Endothelial cell of umbilical vein (primary cell): ENCODE data around the gene TIMM29. TPM values are rescaled to one million over a fixed set of nuclear protein-coding genes. Genes with fewer than 3 reads are reported as not detected.
"Not testable (repeated sequence)": the region's sequence is repeated elsewhere in the genome, so short reads cannot be mapped to it uniquely, and the experiment has no call there.

Experiments
- BruUV-seq: library from RNA; stranded (reverse); fragments of 400-500 nt; replicated peaks from 2 replicates; lab custom pipeline; 2021; lab: Mats Ljungman, UMichigan
- CTCF ChIA-PET: fragments of 300-600, 350-600 bp; sonication (Branson Sonifier 250); formaldehyde crosslinking; loops from one replicate; lab custom pipeline; 2021; ENCODE audit warnings: antibody characterized with exemption, inconsistent platforms; lab: Charles Lee
- POLR2A ChIA-PET: fragments of 300-600, 350-600 bp; sonication (Branson Sonifier 250); formaldehyde crosslinking; loops from one replicate; lab custom pipeline; 2021; ENCODE audit warnings: antibody characterized with exemption, inconsistent platforms; lab: Charles Lee
- DNase-seq: peaks from one replicate; pipeline ENCODE4 v3.0.0-alpha.2; 2011; ENCODE audit warnings: low read depth, low spot score
- FAIRE-seq: peaks from 2 replicates; lab custom pipeline; 2011; peaks lifted over from hg19 to GRCh38; lab: Jason Lieb, UNC
- H2AFZ ChIP-seq: 2 replicates; pipeline ENCODE4 v1.6.0; 2012; ENCODE audit warnings: low read depth, low read length, control low read depth, inconsistent platforms
- H3K27ac ChIP-seq: 2 replicates; pipeline ENCODE4 v1.5.1; 2011; ENCODE audit warnings: low read depth, mild to moderate bottlenecking, control low read depth, low read length, moderate library complexity; ENCODE audit not compliant: insufficient read depth
- H3K27me3 ChIP-seq, 2 experiments: 2 replicates each; pipeline versions ENCODE4 v1.6.0 to v1.6.1; 2011; ENCODE audit warnings: low read length in 2 of 2, mixed read lengths in 1 of 2; ENCODE audit not compliant: control insufficient read depth in 2 of 2, insufficient read depth in 2 of 2
- H3K36me3 ChIP-seq, 2 experiments: 2 replicates in 1 of 2; 3 replicates in 1 of 2; pipeline ENCODE4 v1.5.1; 2011; ENCODE audit warnings: low read length in 2 of 2, mild to moderate bottlenecking in 1 of 2, moderate library complexity in 1 of 2; ENCODE audit not compliant: control insufficient read depth in 2 of 2, insufficient read depth in 2 of 2; ENCODE audit errors: extremely low read depth in 1 of 2
- H3K4me1 ChIP-seq: 3 replicates; pipeline ENCODE4 v1.5.1; 2011; ENCODE audit warnings: mild to moderate bottlenecking, low read length; ENCODE audit not compliant: control insufficient read depth, insufficient read depth; ENCODE audit errors: extremely low read depth
- H3K4me2 ChIP-seq: 2 replicates; pipeline ENCODE4 v1.6.1; 2011; ENCODE audit warnings: low read length, control low read depth, mixed read lengths; ENCODE audit not compliant: insufficient read depth
- H3K4me3 ChIP-seq, 3 experiments: fragments of 200-600 bp in 1 of 3; sonication (generic), shearing (Covaris generic) in 1 of 3; replicated peaks in 1 of 3; 2 replicates each; pipeline ENCODE4 v1.5.1; 2011 to 2016; ENCODE audit warnings: control low read depth in 3 of 3, low read length in 3 of 3, mild to moderate bottlenecking in 2 of 3, inconsistent platforms in 1 of 3, low read depth in 1 of 3, moderate library complexity in 1 of 3; ENCODE audit not compliant: insufficient read depth in 1 of 3
- H3K79me2 ChIP-seq: 2 replicates; pipeline ENCODE4 v1.6.0; 2012; ENCODE audit warnings: low read length, inconsistent platforms; ENCODE audit not compliant: control insufficient read depth, insufficient read depth
- H3K9ac ChIP-seq: replicated peaks from 2 replicates; pipeline ENCODE3; 2011; ENCODE audit warnings: low read length, control low read depth; ENCODE audit not compliant: insufficient read depth; ENCODE audit errors: extremely low read depth
- H3K9me1 ChIP-seq: replicated peaks from 3 replicates; pipeline ENCODE4 v1.6.0; 2011; ENCODE audit warnings: mild to moderate bottlenecking, low read length; ENCODE audit not compliant: control insufficient read depth, insufficient read depth; ENCODE audit errors: extremely low read depth
- H3K9me3 ChIP-seq: replicated peaks from 2 replicates; pipeline ENCODE4 v1.5.1; 2012; ENCODE audit warnings: low read length, inconsistent platforms; ENCODE audit not compliant: control insufficient read depth, insufficient read depth
- H4K20me1 ChIP-seq: replicated peaks from 2 replicates; pipeline ENCODE3; 2011; ENCODE audit warnings: mild to moderate bottlenecking, low read length; ENCODE audit not compliant: control insufficient read depth, insufficient read depth; ENCODE audit errors: extremely low read depth
- CTCF ChIP-seq, 2 donors: IDR thresholded peaks; 1 replicate in 1 of 2; 2 replicates in 1 of 2; pipeline ENCODE4 v1.5.1; 2011; ENCODE audit warnings: low read length in 2 of 2, mild to moderate bottlenecking in 2 of 2, moderate library complexity in 2 of 2, control low read depth in 1 of 2, inconsistent platforms in 1 of 2, low read depth in 1 of 2; ENCODE audit not compliant: insufficient read depth in 1 of 2; ENCODE audit errors: extremely low read depth in 1 of 2
- EZH2 ChIP-seq: IDR thresholded peaks from 2 replicates; pipeline ENCODE4 v1.6.1; 2012; ENCODE audit warnings: borderline replicate concordance, low read depth, mild to moderate bottlenecking, moderate library complexity, low read length, inconsistent platforms; ENCODE audit not compliant: severe bottlenecking
- FOS ChIP-seq: IDR thresholded peaks from 2 replicates; pipeline ENCODE4 v1.6.1; 2011; ENCODE audit warnings: mild to moderate bottlenecking, low read length, moderate library complexity, borderline replicate concordance; ENCODE audit not compliant: insufficient read depth
- GATA2 ChIP-seq: IDR thresholded peaks from 2 replicates; pipeline ENCODE4 v1.7.0; 2011; ENCODE audit warnings: low read depth, mild to moderate bottlenecking, moderate library complexity, mixed read lengths, low read length; ENCODE audit not compliant: insufficient read length, insufficient read depth
- JUN ChIP-seq: IDR thresholded peaks from 2 replicates; pipeline ENCODE4 v1.6.1; 2011; ENCODE audit warnings: borderline replicate concordance, low read depth; ENCODE audit not compliant: insufficient read length, insufficient read depth
- MAX ChIP-seq: IDR thresholded peaks from 2 replicates; pipeline ENCODE4 v1.6.1; 2011; ENCODE audit not compliant: insufficient read depth, insufficient read length
- MYC ChIP-seq: IDR thresholded peaks from one replicate; pipeline ENCODE4 v1.6.1; 2011; ENCODE audit warnings: mild to moderate bottlenecking, low read depth, low read length
- POLR2A ChIP-seq: IDR thresholded peaks from 2 replicates; pipeline ENCODE4 v1.6.1; 2012; ENCODE audit warnings: low read depth, mild to moderate bottlenecking, control low read depth, low read length
- POLR2AphosphoS5 ChIP-seq: IDR thresholded peaks from 2 replicates; pipeline ENCODE4 v1.6.1; 2012; ENCODE audit warnings: low read depth, mild to moderate bottlenecking, control low read depth, low read length, moderate library complexity; ENCODE audit not compliant: insufficient read depth
- dilution Hi-C: fragments of 300-500 bp; cut with MboI; formaldehyde crosslinking; loops from one replicate; pipeline ENCODE4 v1.15.0; 2019; ENCODE audit warnings: low sequenced_read_pairs; ENCODE audit not compliant: extremely low pct_ligation_motif_present
- intact Hi-C: fragments of 100-400 bp; cut with micrococcal nuclease; formaldehyde crosslinking; loops from one replicate; pipeline ENCODE4 v1.10.0; 2022
- polyA plus RNA-seq, 4 experiments: library from polyadenylated mRNA; depleted of rRNA in 3 of 4; stranded (reverse) in 3 of 4; unstranded in 1 of 4; fragments of >200 nt; gene quantifications; 2 replicates each; pipeline versions ENCODE4 v1.2.1 to v1.2.3, GENCODE V29; 2011 to 2012; ENCODE audit warnings: missing spikeins in 1 of 4
- total RNA-seq: library from RNA; stranded (reverse); gene quantifications from 2 replicates; pipeline ENCODE4 v1.2.3, GENCODE V29; 2021

Gene TIMM29
- total and polyA plus RNA-seq, 2 donors (not counting 3 experiments of a cell fraction or from before 2014, with no cell fraction given): 10.7 to 20.6 TPM

- CTCF ChIA-PET: interaction anchor here (0.9 to 4.7 kb wide), 4 partner anchors 18 to 88 kb away, joined by 3 to 35 read pairs (median 8); no protein-coding TSS in a partner anchor
- BruUV-seq: not testable (repeated sequence)
Observed at GRCh38 chr19:10959277-10959968, 30.8 kb downstream of the TIMM29 start.

GRCh38 chr19:10960314-10961072 lies 31.9 kb downstream of the TIMM29 start, which contains the start of gene SMARCA4:
TSS of gene SMARCA4 (plus strand) at chr19:10961030. CDS start at chr19:10984152, 23,122 bp downstream.
- POLR2A ChIA-PET: no interaction called here
- dilution Hi-C loops: no loop called here
- CTCF ChIA-PET: interaction anchor here (0.6 to 4.7 kb wide), 6 partner anchors 15 to 127 kb away, joined by 3 to 35 read pairs (median 4); no protein-coding TSS in a partner anchor
- FAIRE-seq (peak; percentile 90), DNase-seq (peak; percentile 97)
- Histone ChIP-seq H3K4me1 (peaks cover 9% of the 10 kb centered on the region), H3K9me1 (no peaks in the 10 kb centered on the region), H3K9me3 (no peaks in the 10 kb centered on the region), H4K20me1 (peaks cover 4% of the 10 kb centered on the region), H3K27me3 (no peaks in the 10 kb centered on the region), H3K79me2 (peaks cover 43% of the 10 kb centered on the region), H3K9ac (peak within 1 kb of the TSS; percentile 89), H3K4me2 (peak within 1 kb of the TSS; percentile 77), H3K4me3 (peak within 1 kb of the TSS; percentile 72 to 100 (median 98)), H2AFZ (peak within 1 kb of the TSS; percentile 43), H3K27ac (peak within 1 kb of the TSS; percentile 51), H3K36me3 (no peaks in the 10 kb centered on the region)
- TSS peak; percentile 75 for BruUV-seq
- TF ChIP-seq POLR2AphosphoS5 (peak; percentile 74), EZH2 (no peak), MAX (peak; percentile 48), MYC (no peak), FOS (no peak), GATA2 (no peak), CTCF (IDR thresholded peaks at IDR 0.05; ENCODE audit: extremely low read depth in 1 of 2, insufficient read depth in 1 of 2, low read depth in 1 of 2, low read length in 2 of 2) (no peak), JUN (no peak), POLR2A (peak; percentile 94)
- intact Hi-C loops: loop anchor here (1.0 kb wide), 1 partner anchor 18 kb away; no protein-coding TSS in a partner anchor

More at GRCh38 chr19:10959277-10959968, 30.8 kb downstream of the TIMM29 start:
- DNase-seq, H3K27me3 ChIP-seq, H3K27ac ChIP-seq, intact Hi-C loops, H3K9me1 ChIP-seq, H4K20me1 ChIP-seq, H3K36me3 ChIP-seq, H3K4me2 ChIP-seq, H3K4me1 ChIP-seq, H3K9ac ChIP-seq, H3K4me3 ChIP-seq, H3K9me3 ChIP-seq, H2AFZ ChIP-seq, FAIRE-seq, dilution Hi-C loops: not testable (repeated sequence)
- POLR2A ChIA-PET: interaction anchor here (0.6 kb wide), 1 partner anchor 48 kb away, joined by 3 read pairs; no protein-coding TSS in a partner anchor
- peaks cover 33% of the 10 kb centered on the region for H3K79me2 ChIP-seq
- TF ChIP-seq POLR2A: peak; percentile 39
